K562 (cell line): ENCODE data around the gene UBE3B. TPM values are rescaled to one million over a fixed set of nuclear protein-coding genes. Genes with fewer than 3 reads are reported as not detected.

Source experiments
- ARID4B ChIP-seq: sonication (generic); formaldehyde crosslinking; IDR thresholded peaks from 2 replicates; pipeline ENCODE4 v1.8.0; 2022; ENCODE audit warnings: mild to moderate bottlenecking, missing genetic modification reagents
- CBFB ChIP-seq: sonication (generic); formaldehyde crosslinking; IDR thresholded peaks from 2 replicates; pipeline ENCODE4 v1.4.0; 2020; ENCODE audit warnings: mild to moderate bottlenecking, missing genetic modification reagents
- CREB3 ChIP-seq: fragments of 450-650 bp; conservative IDR thresholded peaks from 2 replicates; pipeline ENCODE4 v1.6.1; 2016; ENCODE audit warnings: missing genetic modification characterization, low read depth, mild to moderate bottlenecking, missing compliant biosample characterization, moderate library complexity
- FOXA1 ChIP-seq: fragments of 450-650 bp; IDR thresholded peaks from 2 replicates; pipeline ENCODE4 v1.6.1; 2016; ENCODE audit warnings: mild to moderate bottlenecking, borderline replicate concordance
- KDM5B ChIP-seq: fragments of 200-600 bp; sonication (generic); IDR thresholded peaks from 2 replicates; pipeline ENCODE4 v1.6.1; 2012; ENCODE audit warnings: low read depth, mild to moderate bottlenecking, moderate library complexity, low read length, control low read depth, inconsistent platforms; ENCODE audit not compliant: insufficient replicate concordance
- MAFG ChIP-seq: fragments of 450-650 bp; conservative IDR thresholded peaks from 2 replicates; pipeline ENCODE4 v1.6.1; 2016; ENCODE audit warnings: missing genetic modification characterization, missing compliant biosample characterization
- PHF21A ChIP-seq: fragments of 450-650 bp; IDR thresholded peaks from 2 replicates; pipeline ENCODE4 v1.6.1; 2017; ENCODE audit warnings: low read depth, borderline replicate concordance
- RAD21 ChIP-seq, 2 experiments: fragments of 250-450 bp in 1 of 2; fragments of 450-650 bp in 1 of 2; sonication (Bioruptor Pico) in 1 of 2; formaldehyde crosslinking in 1 of 2; IDR thresholded peaks in 1 of 2; conservative IDR thresholded peaks in 1 of 2; 2 replicates each; pipeline versions ENCODE4 v1.4.0 to v1.8.0; 2020 to 2022; ENCODE audit warnings: mild to moderate bottlenecking in 2 of 2, moderate library complexity in 1 of 2
- SAP30 ChIP-seq: fragments of 200-600 bp; sonication (generic); IDR thresholded peaks from 2 replicates; pipeline ENCODE4 v1.6.1; 2012; ENCODE audit warnings: borderline replicate concordance, low read depth, mild to moderate bottlenecking, moderate library complexity, low read length, control low read depth, inconsistent platforms; ENCODE audit not compliant: insufficient read depth, poor library complexity, severe bottlenecking
- SMAD2 ChIP-seq: fragments of 150-350 bp; IDR thresholded peaks from 2 replicates; pipeline ENCODE4 v1.6.1; 2014; ENCODE audit warnings: low read depth, mild to moderate bottlenecking, low read length
- SRSF9 ChIP-seq: fragments of 200-400 bp; formaldehyde crosslinking; IDR thresholded peaks from 2 replicates; pipeline ENCODE4 v1.6.1; 2017; ENCODE audit warnings: low read depth, low read length, borderline replicate concordance
- TFE3 ChIP-seq: fragments of 450-650 bp; formaldehyde crosslinking; IDR thresholded peaks from 2 replicates; pipeline ENCODE4 v1.4.0; 2020; ENCODE audit warnings: mild to moderate bottlenecking, mixed read lengths
- ZBTB34 ChIP-seq: fragments of 250-450 bp; sonication (Bioruptor Pico); IDR thresholded peaks from 2 replicates; pipeline ENCODE4 v1.8.0; 2021; ENCODE audit warnings: mild to moderate bottlenecking, moderate library complexity
- polyA plus RNA-seq, 8 experiments: library from polyadenylated mRNA; depleted of rRNA in 4 of 8; stranded (reverse) in 5 of 8; unstranded in 3 of 8; fragments of >200 nt; fragmentation: Nextera tagmentation in 2 of 8; fragmentation: Illumina TruSeq in 1 of 8; extraction: Ambion mirVana in 2 of 8; extraction: Trizol in 1 of 8; gene quantifications; 2 replicates each; pipeline versions ENCODE4 v1.2.1 to v1.2.3, GENCODE V29; 2011 to 2014; ENCODE audit warnings: inconsistent platforms in 1 of 8, missing spikeins in 1 of 8
- total RNA-seq, 7 experiments: library from RNA; depleted of rRNA in 6 of 7; stranded (reverse); fragments of >200 nt in 6 of 7; fragmentation: Illumina TruSeq in 2 of 7; extraction: Trizol in 2 of 7; gene quantifications; 2 replicates each; pipeline versions ENCODE4 v1.2.1 to v1.2.3, GENCODE V29; 2011 to 2021; ENCODE audit warnings: low replicate concordance in 1 of 7

The UBE3B gene
- total and polyA plus RNA-seq, 9 of the 15 experiments (the other 6 are each of a cell fraction or from before 2014, with no cell fraction given): 7.6 to 23.6 (median 15.5) TPM

- TF ChIP-seq TFE3 (no peak), PHF21A (no peak), SAP30 (no peak), CBFB (CRISPR knock-in tag) (no peak), SMAD2 (no peak), SRSF9 (no peak), CREB3 (no peak), RAD21 (CRISPR knock-in tag; conservative IDR thresholded peaks at IDR 0.05 in 1 of 2, IDR thresholded peaks at IDR 0.05 in 1 of 2) (no peak), KDM5B (no peak), ARID4B (no peak), FOXA1 (no peak), MAFG (tag) (no peak), ZBTB34 (CRISPR knock-in tag) (no peak)
Observed at GRCh38 chr12:109547286-109547685, 69.9 kb downstream of the UBE3B start (continued).
